ENCODE data around the gene DUS1L.

GRCh38 chr17:82061047-82061925 lies 4.3 kb downstream of the DUS1L start:
- no peak for TF ChIP-seq CTCF (IDR thresholded peaks at IDR 0.05; ENCODE audit: low read length)
- no peak for TF ChIP-seq EZH2phosphoT487 (IDR thresholded peaks at IDR 0.05; ENCODE audit: low read length)
- no peak for TF ChIP-seq EZH2 (optimal IDR thresholded peaks at IDR 0.05; ENCODE audit: low read depth, low read length)
